T1000 (cell line): Measurements from ENCODE around the gene IMPACT.

Experiments used
- DNase-seq: peaks from one replicate; lab custom pipeline; 2025; ENCODE audit warnings: mixed read lengths; lab: John Stamatoyannopoulos, UW

Gene IMPACT

GRCh38 chr18:24479371-24479770 is 52.9 kb downstream of the IMPACT start:
- no peak for DNase-seq

GRCh38 chr18:24482821-24483220 is 56.4 kb downstream of the IMPACT start:
- DNase-seq = no peak

GRCh38 chr18:24485681-24486080 is 59.2 kb downstream of the IMPACT start:
- DNase-seq = no peak

GRCh38 chr18:24486684-24487083 is 60.2 kb downstream of the IMPACT start:
- no peak for DNase-seq

GRCh38 chr18:24488824-24489493 is 62.5 kb downstream of the IMPACT start:
- DNase-seq = no peak

- DNase-seq = no peak
Measured at GRCh38 chr18:24490539-24490938, 64.1 kb downstream of the IMPACT start.

GRCh38 chr18:24491927-24492834 is 65.7 kb downstream of the IMPACT start:
- DNase-seq = no peak

GRCh38 chr18:24494586-24494985 is 68.1 kb downstream of the IMPACT start:
- DNase-seq = no peak

GRCh38 chr18:24497031-24497754 is 70.7 kb downstream of the IMPACT start:
- DNase-seq = no peak

GRCh38 chr18:24499814-24500213 is 73.3 kb downstream of the IMPACT start:
- no peak for DNase-seq

GRCh38 chr18:24500217-24500616 is 73.7 kb downstream of the IMPACT start:
- DNase-seq = no peak

- DNase-seq = no peak
Measured at GRCh38 chr18:24500766-24501165, 74.3 kb downstream of the IMPACT start.

GRCh38 chr18:24502667-24503523 is 76.4 kb downstream of the IMPACT start:
- DNase-seq = no peak
